NCI-H2081 treated with DMSO at 0.1 percent for 48 hours (cell line): ENCODE results near the gene HSF5.

ENCODE experiments used
- DNase-seq: peaks from one replicate; lab custom pipeline; 2025; lab: John Stamatoyannopoulos, UW

HSF5 gene

GRCh38 chr17:58476812-58477211 lies 11.4 kb downstream of the HSF5 start:
- DNase-seq = no peak

- no peak for DNase-seq
These were observed 12.2 kb downstream of the HSF5 start for GRCh38 chr17:58475985-58476384.

GRCh38 chr17:58470356-58470755 lies 17.9 kb downstream of the HSF5 start:
- DNase-seq = no peak

- no peak for DNase-seq
These were observed 19.3 kb downstream of the HSF5 start for GRCh38 chr17:58468944-58469343.

GRCh38 chr17:58455491-58455890 lies 32.7 kb downstream of the HSF5 start:
- DNase-seq = no peak

- no peak for DNase-seq
These were observed 35.5 kb downstream of the HSF5 start for GRCh38 chr17:58452738-58453137.

- DNase-seq = peak; percentile 37
These were observed 40.9 kb downstream of the HSF5 start for GRCh38 chr17:58447039-58447975.

- DNase-seq = no peak
These were observed 42.1 kb downstream of the HSF5 start for GRCh38 chr17:58446086-58446485.

DNA sequence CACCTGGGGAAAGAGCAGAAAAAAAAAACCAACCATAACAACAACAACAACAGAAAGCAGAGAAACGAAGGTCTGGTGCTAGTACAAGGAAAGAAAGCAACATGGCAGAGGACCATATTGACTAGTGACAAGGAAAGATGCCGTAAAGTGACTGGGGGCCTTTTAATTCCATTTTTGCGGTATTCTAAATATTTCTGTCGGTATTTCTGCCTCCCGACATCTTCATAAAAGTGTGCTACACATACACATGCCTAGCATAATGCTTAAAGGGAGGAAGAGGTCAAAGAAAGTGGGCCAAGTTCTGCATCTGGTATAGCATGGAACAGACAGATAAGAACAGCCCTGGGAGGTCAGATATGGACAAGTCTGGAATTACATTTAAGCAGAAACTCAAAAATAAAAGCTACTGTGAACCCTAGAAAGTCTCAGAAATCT lies 51.4 kb downstream of the HSF5 start:
- no peak for DNase-seq

GRCh38 chr17:58436245-58436644 lies 52.0 kb downstream of the HSF5 start:
- no peak for DNase-seq

GRCh38 chr17:58432806-58433573 lies 55.2 kb downstream of the HSF5 start:
- DNase-seq = no peak

- DNase-seq = no peak
These were observed 60.4 kb downstream of the HSF5 start for GRCh38 chr17:58427807-58428206.

GRCh38 chr17:58421711-58422110 lies 66.5 kb downstream of the HSF5 start:
- DNase-seq = no peak

- no peak for DNase-seq
These were observed 67.4 kb downstream of the HSF5 start for GRCh38 chr17:58420827-58421226.

GRCh38 chr17:58417300-58418092 lies 70.7 kb downstream of the HSF5 start, which contains the start of gene RNF43:
RNF43 (minus strand) TSS chr17:58417534; CDS start chr17:58415577, 1,957 bp downstream.
- peak; percentile 98 for DNase-seq

DNA sequence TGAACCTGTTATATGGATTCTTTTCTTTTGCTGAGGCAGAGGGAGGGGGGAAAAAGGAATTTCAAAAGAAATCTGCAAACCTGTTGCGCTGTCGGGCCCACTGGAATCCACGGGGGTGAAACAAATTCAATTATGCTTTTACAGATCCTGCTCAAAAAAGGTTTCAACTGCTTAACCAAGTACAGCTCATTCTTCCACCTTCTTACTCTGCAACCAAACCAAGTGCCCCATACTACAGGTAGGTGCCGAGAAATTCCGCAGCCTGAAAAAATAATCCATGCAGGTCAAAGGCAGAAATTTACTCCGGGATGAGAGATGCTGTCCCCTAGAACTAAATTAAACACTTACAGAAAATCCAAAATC lies 71.3 kb downstream of the HSF5 start:
- no peak for DNase-seq

DNA sequence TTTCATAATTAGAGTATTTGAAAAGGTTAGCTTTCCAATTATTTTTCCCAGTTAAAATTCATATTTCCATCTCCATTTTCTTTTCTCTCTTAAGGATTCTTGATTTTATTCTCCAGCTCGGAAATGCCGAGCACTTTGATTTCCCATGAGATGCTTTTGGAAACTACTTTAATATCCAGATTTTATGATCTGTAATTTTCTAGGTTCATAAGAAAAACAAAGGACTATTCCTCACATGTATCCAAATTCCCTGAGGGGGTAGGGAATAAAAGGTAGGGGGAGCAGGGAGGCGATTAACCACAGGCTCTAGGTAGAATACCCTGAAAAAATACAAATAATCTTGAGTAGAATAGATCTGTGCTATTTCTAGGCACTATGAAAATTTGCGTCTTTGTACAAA lies 71.8 kb downstream of the HSF5 start:
- DNase-seq = no peak

DNA sequence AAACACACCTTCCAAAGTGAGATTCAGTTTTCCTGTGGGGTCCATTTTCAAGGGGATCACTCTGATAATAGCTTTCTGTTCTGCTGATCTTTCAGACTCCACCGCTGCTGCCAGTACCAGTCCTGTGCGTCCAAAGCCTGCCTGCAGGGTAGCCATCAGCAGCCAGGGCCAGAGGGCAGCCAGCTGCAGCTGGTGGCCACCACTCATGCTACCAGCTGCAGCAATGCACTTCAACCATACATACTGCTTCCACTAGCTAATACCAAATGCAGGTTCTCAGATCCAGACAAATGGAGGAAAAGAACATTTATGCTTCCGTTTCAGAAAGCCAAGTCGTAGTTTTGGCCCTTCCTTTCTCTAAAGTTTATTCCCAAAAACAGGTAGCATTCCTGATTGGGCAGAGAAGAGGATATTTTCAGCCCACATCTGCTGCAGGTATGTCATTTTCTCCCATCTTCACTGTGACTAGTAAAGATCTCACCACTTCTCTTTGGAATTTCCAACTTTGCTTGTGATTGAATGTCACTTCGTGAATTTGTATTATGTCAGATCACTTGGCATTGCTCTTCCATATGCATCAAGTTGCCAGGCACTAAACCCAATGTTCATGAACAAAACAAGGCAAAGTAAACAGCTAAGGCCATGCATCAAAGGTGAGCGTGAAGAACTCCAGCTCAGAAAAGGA lies 72.7 kb downstream of the HSF5 start:
- DNase-seq = no peak

GRCh38 chr17:58414596-58414997 lies 73.6 kb downstream of the HSF5 start:
- DNase-seq = peak; percentile 48

DNA sequence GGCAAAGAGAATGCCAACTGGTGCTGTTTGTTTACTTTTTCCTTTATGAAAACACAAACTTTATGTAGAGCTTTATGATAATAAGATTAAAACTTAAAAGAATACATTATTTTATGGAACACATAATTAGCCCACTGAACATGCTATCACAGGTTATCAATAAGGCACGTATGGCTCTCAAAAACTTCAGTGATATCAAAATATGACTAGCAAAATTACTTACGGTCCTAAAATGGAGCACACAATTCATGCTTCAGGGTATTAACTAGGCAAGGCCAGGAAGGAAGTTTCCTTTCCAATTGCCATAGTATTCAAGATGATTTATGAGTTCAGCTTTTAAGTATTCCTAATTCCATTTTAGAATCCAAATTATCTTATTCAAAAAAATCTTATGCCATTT lies 74.5 kb downstream of the HSF5 start:
- no peak for DNase-seq

GRCh38 chr17:58412961-58413586 lies 75.1 kb downstream of the HSF5 start:
- no peak for DNase-seq
